HCT116 (cell line): ENCODE data around the gene RTL9. TPM values are rescaled to one million over a fixed set of nuclear protein-coding genes. Genes with fewer than 3 reads are reported as not detected.

Experiments
- ATAC-seq: fragments of 200-7000 bp; cut with Tn5 transposase; 2 replicates; pipeline ENCODE4 v1.9.1; 2020; ENCODE audit warnings: mild to moderate bottlenecking, moderate library complexity
- BruUV-seq: library from RNA; stranded (reverse); fragments of 400-500 nt; replicated peaks from 2 replicates; lab custom pipeline; 2021; lab: Mats Ljungman, UMichigan
- CTCF ChIA-PET: fragments of 300-600 bp; sonication (Branson Sonifier 250); formaldehyde crosslinking; loops from one replicate; lab custom pipeline; 2021; ENCODE audit warnings: antibody characterized with exemption; lab: Charles Lee
- POLR2A ChIA-PET: fragments of 300-600, 350-600 bp; sonication (Branson Sonifier 250); formaldehyde crosslinking; loops from one replicate; lab custom pipeline; 2021; ENCODE audit warnings: antibody characterized with exemption; lab: Charles Lee
- RAD21 ChIA-PET, 2 experiments: fragments of 300-600 bp; sonication (Branson Sonifier 250); formaldehyde crosslinking; loops; one replicate each; lab custom pipeline; 2023; ENCODE audit warnings: low total read pairs in 2 of 2; ENCODE audit not compliant: uncharacterized antibody in 2 of 2, unreplicated experiment in 2 of 2, low non-redundant PET in 1 of 2; lab: Charles Lee
- DNase-seq: peaks from one replicate; pipeline ENCODE4 v3.0.0-alpha.2; 2010; ENCODE audit warnings: low read depth, low spot score
- H2AFZ ChIP-seq: fragments of 200-600 bp; shearing (Covaris generic), sonication (generic); 2 replicates; pipeline ENCODE4 v1.6.1; 2017; ENCODE audit warnings: low read depth, mixed run types, mixed read lengths, antibody characterized with exemption, low read length; ENCODE audit not compliant: poor library complexity, severe bottlenecking
- H3K27ac ChIP-seq: 2 replicates; pipeline ENCODE4 v1.5.1; 2012; ENCODE audit warnings: low read depth, low read length
- H3K27me3 ChIP-seq: fragments of 200-600 bp; sonication (generic); 2 replicates; pipeline ENCODE4 v1.6.1; 2016; ENCODE audit warnings: mixed run types, low read length, mixed read lengths; ENCODE audit not compliant: insufficient read depth
- H3K36me3 ChIP-seq, 2 experiments: fragments of 200-500 bp in 1 of 2; fragments of 200-600 bp in 1 of 2; sonication (Bioruptor generic) in 1 of 2; sonication (generic) in 1 of 2; 2 replicates each; pipeline versions ENCODE4 v1.5.1 to v1.6.1; 2014 to 2016; ENCODE audit warnings: low read length in 2 of 2, inconsistent platforms in 1 of 2, mixed read lengths in 1 of 2, mixed run types in 1 of 2; ENCODE audit not compliant: insufficient read depth in 2 of 2, control insufficient read depth in 1 of 2
- H3K4me1 ChIP-seq, 2 experiments: fragments of 200-600 bp in 1 of 2; sonication (generic) in 1 of 2; 2 replicates each; pipeline versions ENCODE4 v1.5.1 to v1.6.1; 2012 to 2017; ENCODE audit warnings: low read length in 2 of 2, inconsistent platforms in 1 of 2, mild to moderate bottlenecking in 1 of 2, mixed read lengths in 1 of 2, mixed run types in 1 of 2, moderate library complexity in 1 of 2; ENCODE audit not compliant: insufficient read depth in 2 of 2, control insufficient read depth in 1 of 2
- H3K4me2 ChIP-seq: fragments of 200-600 bp; sonication (generic); 2 replicates; pipeline ENCODE4 v1.6.1; 2017; ENCODE audit warnings: mixed run types, low read length, mixed read lengths
- H3K4me3 ChIP-seq, 2 experiments: fragments of 200-600 bp in 1 of 2; sonication (generic) in 1 of 2; replicated peaks in 1 of 2; 2 replicates each; pipeline ENCODE4 v1.5.1; 2011 to 2016; ENCODE audit warnings: low read length in 2 of 2, control low read depth in 1 of 2, low read depth in 1 of 2, mild to moderate bottlenecking in 1 of 2, mixed read lengths in 1 of 2, mixed run types in 1 of 2
- H3K79me2 ChIP-seq: fragments of 200-600 bp; sonication (generic); 2 replicates; pipeline ENCODE4 v1.6.1; 2017; ENCODE audit warnings: mild to moderate bottlenecking, mixed run types, low read length, moderate library complexity, mixed read lengths; ENCODE audit not compliant: insufficient read depth
- H3K9ac ChIP-seq: fragments of 200-600 bp; sonication (generic); 2 replicates; pipeline ENCODE4 v1.6.1; 2016; ENCODE audit warnings: low read length, mixed read lengths
- H3K9me2 ChIP-seq: fragments of 200-600 bp; sonication (generic), shearing (Covaris generic); 2 replicates; pipeline ENCODE4 v1.6.1; 2017; ENCODE audit warnings: mixed run types, mild to moderate bottlenecking, moderate library complexity; ENCODE audit not compliant: insufficient read depth
- H3K9me3 ChIP-seq, 2 experiments: fragments of 200-500 bp in 1 of 2; fragments of 200-600 bp in 1 of 2; sonication (Bioruptor generic) in 1 of 2; sonication (generic) in 1 of 2; 2 replicates each; pipeline ENCODE4 v1.6.1; 2014 to 2017; ENCODE audit warnings: low read length in 2 of 2, mixed read lengths in 2 of 2, inconsistent platforms in 1 of 2, low read depth in 1 of 2, mild to moderate bottlenecking in 1 of 2, mixed run types in 1 of 2, moderate library complexity in 1 of 2; ENCODE audit not compliant: control insufficient read depth in 1 of 2, insufficient read depth in 1 of 2
- H4K20me1 ChIP-seq: fragments of 200-600 bp; sonication (generic), shearing (Covaris generic); 2 replicates; pipeline ENCODE4 v1.6.1; 2017; ENCODE audit warnings: mixed run types, mild to moderate bottlenecking, moderate library complexity; ENCODE audit not compliant: insufficient read depth
- EGR1 ChIP-seq: IDR thresholded peaks from 2 replicates; pipeline ENCODE4 v1.6.1; 2012; ENCODE audit warnings: low read depth
- ELF1 ChIP-seq: IDR thresholded peaks from 2 replicates; pipeline ENCODE4 v1.6.1; 2012; ENCODE audit warnings: low read depth, borderline replicate concordance
- EZH2 ChIP-seq: fragments of 200-600 bp; sonication (generic); IDR thresholded peaks from 2 replicates; pipeline ENCODE4 v1.6.1; 2017; ENCODE audit warnings: antibody characterized with exemption, mixed run types
- FOSL1 ChIP-seq: IDR thresholded peaks from 2 replicates; pipeline ENCODE4 v1.6.1; 2012; ENCODE audit warnings: low read depth
- JUND ChIP-seq: IDR thresholded peaks from 2 replicates; pipeline ENCODE4 v1.6.1; 2012
- TCF7L2 ChIP-seq: IDR thresholded peaks from 2 replicates; pipeline ENCODE4 v1.7.0; 2011; ENCODE audit warnings: borderline replicate concordance, inconsistent platforms; ENCODE audit not compliant: insufficient read depth, insufficient read length; ENCODE audit errors: extremely low read depth
- YY1 ChIP-seq: IDR thresholded peaks from 2 replicates; pipeline ENCODE4 v1.6.1; 2011; ENCODE audit warnings: low read length, low read depth, moderate library complexity, mild to moderate bottlenecking; ENCODE audit not compliant: insufficient replicate concordance; ENCODE audit errors: extremely low read depth
- intact Hi-C: fragments of 100-400 bp; cut with micrococcal nuclease; formaldehyde crosslinking; loops from 2 replicates; pipeline ENCODE4 v1.10.0; 2022
- total RNA-seq: library from RNA; stranded (reverse); gene quantifications from one replicate; pipeline ENCODE4 v1.2.1, GENCODE V29; 2021; ENCODE audit not compliant: unreplicated experiment
- TF ChIP-seq, protein P1 (sequence below): IDR thresholded peaks from 2 replicates; pipeline ENCODE4 v1.6.1; 2012

The RTL9 gene
- total RNA-seq, 1 experiment from 2014 or later = 0.10 TPM

DNA sequence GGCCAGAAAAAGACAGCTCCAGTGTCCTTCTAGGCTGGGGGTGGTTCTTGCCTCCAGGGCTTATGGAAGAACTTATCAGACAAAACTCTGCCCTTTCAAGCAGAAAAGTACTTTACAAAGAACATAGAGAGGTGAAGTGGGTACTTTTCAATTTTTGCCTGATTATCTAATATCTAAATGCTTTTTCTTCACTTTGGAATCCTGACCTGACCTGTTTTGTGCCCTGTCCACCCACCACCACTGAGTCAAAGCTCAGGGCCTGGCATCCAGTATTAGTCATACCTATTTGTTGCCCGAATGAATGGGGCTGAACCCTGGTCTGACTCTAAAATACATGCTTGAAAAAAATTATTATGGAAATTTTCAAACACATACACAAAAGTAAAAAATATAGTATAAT, 37.2 kb downstream of the RTL9 start:
- RAD21 ChIA-PET = no interaction called here
- TF ChIP-seq FOSL1 (peak; percentile 47; the same call in 1 of the 2 replicates), EZH2 (no peak), EGR1 (peak; percentile 66), JUND (peak; percentile 21; the same call in 1 of the 2 replicates), YY1 (no peak)
- TF ChIP-seq, protein P1, sequence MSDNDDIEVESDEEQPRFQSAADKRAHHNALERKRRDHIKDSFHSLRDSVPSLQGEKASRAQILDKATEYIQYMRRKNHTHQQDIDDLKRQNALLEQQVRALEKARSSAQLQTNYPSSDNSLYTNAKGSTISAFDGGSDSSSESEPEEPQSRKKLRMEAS = no peak

GRCh38 chrX:110396735-110397134, 38.1 kb downstream of the RTL9 start:
- peak overlapping the region; percentile 61 for H2AFZ ChIP-seq
- H3K4me2 ChIP-seq = peak overlapping the region; percentile 49
- intact Hi-C loops = no loop called here
- ChIA-PET POLR2A (no interaction called here), RAD21 (no interaction called here), CTCF (interaction anchor here (1.3 kb wide), 1 partner anchor 236 kb away, joined by 5 read pairs; no protein-coding TSS in a partner anchor)
- peaks cover 5 to 37% of the 10 kb centered on the region in 2 experiments; a peak in 3 of 4 replicates for H3K4me1 ChIP-seq
- H3K9ac ChIP-seq = no peak overlapping the region
- DNase-seq (no peak), ATAC-seq (no peak)
- no peaks in the 10 kb centered on the region for H3K27me3 ChIP-seq
- no peak overlapping the region for H3K27ac ChIP-seq
- no peaks in the 10 kb centered on the region for H3K9me2 ChIP-seq
- H3K79me2 ChIP-seq = no peaks in the 10 kb centered on the region
- no TSS peak for BruUV-seq
- H3K9me3 ChIP-seq = no peaks in the 10 kb centered on the region
- no peak overlapping the region for H3K4me3 ChIP-seq
- no peaks in the 10 kb centered on the region for H3K36me3 ChIP-seq
- no peaks in the 10 kb centered on the region for H4K20me1 ChIP-seq
- TF ChIP-seq FOSL1 (no peak), TCF7L2 (no peak), ELF1 (no peak)

More for the DNA sequence above, 37.2 kb downstream of the RTL9 start:
- intact Hi-C loops = no loop called here
- Histone ChIP-seq H3K27ac (no peak overlapping the region), H3K9me2 (no peaks in the 10 kb centered on the region), H3K79me2 (no peaks in the 10 kb centered on the region), H3K4me3 (no peak overlapping the region), H4K20me1 (no peaks in the 10 kb centered on the region), H3K36me3 (no peaks in the 10 kb centered on the region), H3K4me1 (peaks cover 5 to 37% of the 10 kb centered on the region in 2 experiments; a peak in 3 of 4 replicates), H3K4me2 (peak overlapping the region; percentile 49), H2AFZ (no peak overlapping the region), H3K9ac (no peak overlapping the region), H3K27me3 (no peaks in the 10 kb centered on the region), H3K9me3 (no peaks in the 10 kb centered on the region)
- ChIA-PET POLR2A (no interaction called here), CTCF (interaction anchor here (1.3 kb wide), 1 partner anchor 235 kb away, joined by 5 read pairs; no protein-coding TSS in a partner anchor)
- ATAC-seq (no peak; the same call in 1 of the 2 replicates), DNase-seq (no peak)
- no TSS peak for BruUV-seq
